ENCODE results near the gene TULP4.
"Not testable (repeated sequence)": the region's sequence is repeated elsewhere in the genome, so short reads cannot be mapped to it uniquely, and the experiment has no call there.

The TULP4 gene

DNA sequence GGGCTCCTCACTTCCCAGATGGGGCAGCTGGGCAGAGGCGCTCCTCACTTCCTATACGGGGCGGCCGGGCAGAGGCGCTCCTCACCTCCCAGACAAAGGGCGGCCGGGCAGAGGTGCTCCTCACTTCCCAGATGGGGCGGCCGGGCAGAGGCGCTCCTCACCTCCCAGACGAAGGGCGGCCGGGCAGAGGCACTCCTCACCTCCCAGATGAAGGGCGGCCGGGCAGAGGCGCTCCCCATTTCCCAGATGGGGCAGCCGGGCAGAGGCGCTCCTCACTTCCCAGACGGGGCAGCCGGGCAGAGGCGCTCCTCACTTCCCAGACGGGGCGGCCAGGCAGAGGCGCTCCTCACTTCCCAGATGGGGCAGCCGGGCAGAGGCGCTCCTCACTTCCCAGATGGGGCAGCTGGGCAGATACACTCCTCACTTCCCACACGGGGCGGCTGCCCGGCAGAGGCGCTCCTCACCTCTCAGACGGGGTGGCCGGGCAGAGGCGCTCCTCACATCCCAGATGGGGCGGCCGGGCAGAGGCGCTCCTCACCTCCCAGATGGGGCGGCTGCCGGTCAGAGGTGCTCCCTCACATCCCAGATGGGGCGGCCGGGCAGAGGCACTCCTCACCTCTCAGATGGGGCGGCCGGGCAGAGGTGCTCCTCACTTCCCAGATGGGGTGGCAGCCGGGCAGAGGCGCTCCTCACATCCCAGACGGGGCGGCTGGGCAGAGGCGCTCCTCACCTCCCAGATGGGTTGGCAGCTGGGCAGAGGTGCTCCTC is 36.7 kb downstream of the TULP4 start:
- not testable (repeated sequence) for H3K4me3 ChIP-seq (ENCODE audit: low read length); H3K36me3 ChIP-seq (ENCODE audit: control insufficient read depth, insufficient read depth, low read length, severe bottlenecking); H3K4me1 ChIP-seq (ENCODE audit: control insufficient read depth, insufficient read depth, low read length); H3K9ac ChIP-seq (ENCODE audit: low read length); H3K27me3 ChIP-seq (replicated peaks; ENCODE audit: control insufficient read depth, insufficient read depth, low read length); H3K9me3 ChIP-seq (ENCODE audit: control insufficient read depth, low read length); DNase-seq (ENCODE audit: low read depth)

DNA sequence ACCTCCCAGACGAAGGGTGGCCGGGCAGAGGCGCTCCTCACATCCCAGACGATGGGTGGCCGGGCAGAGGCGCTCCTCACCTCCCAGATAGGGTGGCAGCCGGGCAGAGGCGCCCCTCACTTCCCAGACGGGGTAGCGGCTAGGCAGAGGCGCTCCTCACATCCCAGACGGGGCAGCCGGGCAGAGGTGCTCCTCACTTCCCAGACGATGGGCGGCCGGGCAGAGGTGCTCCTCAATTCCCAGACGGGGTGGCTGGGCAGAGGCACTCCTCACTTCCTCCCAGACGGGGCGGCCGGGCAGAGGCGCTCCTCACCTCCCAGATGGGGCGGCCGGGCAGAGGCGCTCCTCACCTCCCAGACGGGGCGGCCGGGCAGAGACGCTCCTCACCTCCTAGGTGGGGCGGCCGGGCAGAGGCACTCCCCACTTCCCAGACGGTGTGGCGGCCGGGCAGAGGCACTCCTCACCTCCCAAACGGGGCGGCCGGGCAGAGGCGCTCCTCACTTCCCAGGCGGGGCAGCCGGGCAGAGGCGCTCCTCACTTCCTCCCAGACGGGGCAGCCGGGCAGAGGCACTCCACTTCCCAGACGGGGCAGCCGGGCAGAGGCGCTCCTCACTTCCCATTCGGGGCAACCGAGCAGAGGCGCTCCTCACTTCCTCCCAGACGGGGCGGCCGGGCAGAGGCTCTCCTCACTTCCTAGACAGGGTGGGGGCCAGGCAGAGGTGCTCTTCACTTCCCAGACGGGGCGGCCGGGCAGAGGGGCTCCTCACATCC is 37.4 kb downstream of the TULP4 start:
- not testable (repeated sequence) for H3K4me3 ChIP-seq (ENCODE audit: low read length); H3K27me3 ChIP-seq (replicated peaks; ENCODE audit: control insufficient read depth, insufficient read depth, low read length); H3K9me3 ChIP-seq (ENCODE audit: control insufficient read depth, low read length); DNase-seq (ENCODE audit: low read depth); H3K36me3 ChIP-seq (ENCODE audit: control insufficient read depth, insufficient read depth, low read length, severe bottlenecking); H3K4me1 ChIP-seq (ENCODE audit: control insufficient read depth, insufficient read depth, low read length); H3K9ac ChIP-seq (ENCODE audit: low read length)

- H3K4me1 ChIP-seq (ENCODE audit: control insufficient read depth, insufficient read depth, low read length); DNase-seq (ENCODE audit: low read depth); H3K4me3 ChIP-seq (ENCODE audit: low read length); H3K27me3 ChIP-seq (replicated peaks; ENCODE audit: control insufficient read depth, insufficient read depth, low read length); H3K9ac ChIP-seq (ENCODE audit: low read length); H3K36me3 ChIP-seq (ENCODE audit: control insufficient read depth, insufficient read depth, low read length, severe bottlenecking); H3K9me3 ChIP-seq (ENCODE audit: control insufficient read depth, low read length): not testable (repeated sequence)
These were observed 38.5 kb downstream of the TULP4 start for GRCh38 chr6:158350731-158351130.

DNA sequence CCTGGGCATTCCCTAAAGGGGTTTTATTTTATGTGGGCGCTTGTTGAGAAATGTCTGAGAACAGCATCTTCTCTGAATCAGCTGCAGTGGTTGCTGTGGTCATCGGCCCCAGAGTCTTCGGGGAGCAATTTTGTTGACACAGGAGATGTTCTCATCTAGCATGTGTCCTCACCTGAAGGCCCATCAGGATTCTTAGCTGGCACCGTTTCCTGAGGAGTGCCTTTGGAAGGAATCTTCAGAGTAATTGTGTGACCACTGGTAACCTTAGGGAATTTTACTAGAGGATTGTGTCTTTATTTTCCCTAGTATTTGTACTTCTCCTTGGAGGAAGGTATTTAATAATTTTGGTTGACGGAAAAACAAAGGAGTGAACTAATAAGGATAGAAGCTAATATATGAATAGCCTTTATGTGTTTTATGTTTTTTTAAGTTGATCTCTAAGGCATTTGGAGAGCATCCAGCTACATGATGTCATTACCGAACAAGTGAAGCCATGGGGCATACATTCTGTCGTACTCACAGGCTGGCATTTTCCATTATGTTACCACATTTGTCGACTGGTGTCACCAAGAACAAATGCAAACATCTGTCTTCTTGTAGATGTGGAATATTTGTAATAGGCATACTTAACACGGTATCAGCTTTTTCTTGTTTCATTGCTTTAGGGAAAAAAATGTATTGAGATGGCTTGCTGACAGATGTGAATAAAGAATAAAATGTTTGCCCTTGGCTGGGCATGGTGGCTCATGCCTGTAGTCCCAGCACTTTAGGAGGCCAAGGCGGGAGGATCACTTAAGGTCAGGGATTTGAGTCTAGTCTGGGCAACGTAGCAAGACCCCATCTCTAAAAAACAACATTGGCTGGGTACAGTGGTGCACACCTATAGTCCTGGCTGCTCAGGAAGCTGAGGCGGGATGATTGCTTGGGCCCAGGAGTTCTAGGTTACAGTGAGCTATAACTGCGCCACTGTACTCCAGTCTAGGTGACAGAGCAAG is 41.9 kb downstream of the TULP4 start:
- no peaks in the 10 kb centered on the region for H3K4me1 ChIP-seq (ENCODE audit: control insufficient read depth, insufficient read depth, low read length)
- H3K36me3 ChIP-seq (ENCODE audit: control insufficient read depth, insufficient read depth, low read length, severe bottlenecking), result no peaks in the 10 kb centered on the region
- H3K9me3 ChIP-seq (ENCODE audit: control insufficient read depth, low read length), result no peaks in the 10 kb centered on the region
- no peak overlapping the region for H3K4me3 ChIP-seq (ENCODE audit: low read length)
- DNase-seq (ENCODE audit: low read depth), result peak; percentile 36
- no peak overlapping the region for H3K9ac ChIP-seq (ENCODE audit: low read length)
- no peaks in the 10 kb centered on the region for H3K27me3 ChIP-seq (replicated peaks; ENCODE audit: control insufficient read depth, insufficient read depth, low read length)

DNA sequence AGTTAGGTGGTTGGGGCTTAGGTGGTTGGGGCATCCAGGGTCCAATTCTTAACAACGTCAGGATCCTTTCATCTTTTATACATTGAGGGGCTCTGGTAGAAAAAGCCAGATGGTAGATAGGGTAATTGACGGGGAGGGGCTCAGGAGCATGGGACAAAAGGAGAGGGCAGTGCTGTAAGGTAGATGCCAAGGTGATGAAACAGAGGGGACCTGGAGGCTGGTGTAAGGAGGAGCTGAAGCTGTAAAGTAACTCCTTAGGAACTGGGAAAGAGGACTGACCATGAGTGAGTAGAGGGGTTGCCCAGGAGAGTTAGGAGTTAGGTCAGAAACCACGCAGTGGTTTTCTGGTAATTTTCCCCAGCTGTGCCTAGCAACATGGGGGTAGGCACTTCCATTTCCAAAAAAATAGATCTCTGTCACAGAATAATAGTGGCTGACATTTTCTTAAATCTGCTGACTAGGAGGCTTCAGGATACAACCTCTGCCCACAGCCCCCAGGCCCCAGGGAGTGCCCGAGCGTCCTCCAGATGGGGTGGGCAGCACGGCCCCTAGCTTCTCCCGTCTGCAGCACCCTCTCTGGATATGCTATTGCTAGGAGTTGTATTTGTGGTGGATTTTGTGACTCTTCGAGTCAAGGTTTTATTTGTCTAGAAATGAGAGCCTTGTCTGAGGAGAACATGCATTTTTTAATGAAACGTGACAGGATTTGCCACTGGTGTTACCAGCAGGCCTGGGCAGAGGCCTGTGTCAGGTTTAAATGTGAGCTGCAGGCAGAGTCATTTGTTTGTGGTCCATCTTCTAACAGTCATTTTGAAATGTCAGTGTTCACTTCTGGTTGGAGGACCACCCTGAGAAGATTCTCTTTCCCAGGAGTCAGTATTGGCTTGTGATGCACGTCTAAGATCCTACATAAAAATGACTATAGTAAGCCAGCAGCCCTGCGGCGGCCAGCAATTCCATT is 44.6 kb downstream of the TULP4 start:
- Histone ChIP-seq H3K36me3 (ENCODE audit: control insufficient read depth, insufficient read depth, low read length, severe bottlenecking) (no peaks in the 10 kb centered on the region), H3K9me3 (ENCODE audit: control insufficient read depth, low read length) (no peaks in the 10 kb centered on the region), H3K9ac (ENCODE audit: low read length) (no peak overlapping the region), H3K27me3 (replicated peaks; ENCODE audit: control insufficient read depth, insufficient read depth, low read length) (no peaks in the 10 kb centered on the region), H3K4me1 (ENCODE audit: control insufficient read depth, insufficient read depth, low read length) (peaks cover 2% of the 10 kb centered on the region), H3K4me3 (ENCODE audit: low read length) (no peak overlapping the region)
- DNase-seq (ENCODE audit: low read depth), result no peak

DNA sequence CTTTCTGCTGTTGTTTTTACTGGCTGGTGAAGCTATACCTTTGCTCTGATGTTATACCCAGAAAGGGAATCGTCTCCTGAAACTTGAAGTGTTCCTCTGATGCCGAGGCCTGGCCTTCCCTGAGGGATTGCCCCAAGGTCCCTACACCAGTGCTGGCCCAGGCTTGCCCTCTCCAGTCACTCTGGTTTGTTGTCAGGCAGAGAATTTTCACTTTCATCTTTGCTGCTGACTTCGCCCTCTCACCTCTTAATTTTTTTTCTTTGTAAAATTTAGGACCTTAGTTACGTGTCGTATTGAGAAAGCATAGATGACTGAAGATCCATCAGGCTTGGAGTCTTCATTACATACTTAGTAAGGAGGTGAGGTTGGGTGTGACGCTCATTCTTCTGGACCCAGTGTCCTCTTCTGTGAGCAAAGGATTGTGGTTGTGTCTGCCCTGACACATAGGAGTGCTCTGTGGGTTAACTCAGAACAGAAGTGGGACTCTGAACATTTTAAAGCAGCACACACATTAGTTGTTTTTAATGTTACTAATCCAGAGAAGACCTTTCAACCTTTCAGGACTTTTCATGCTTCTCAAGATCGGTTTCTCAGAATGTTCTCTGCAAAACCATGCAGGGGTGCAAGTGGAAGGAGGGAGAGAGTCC is 45.4 kb downstream of the TULP4 start:
- H3K9me3 ChIP-seq (ENCODE audit: control insufficient read depth, low read length), result no peaks in the 10 kb centered on the region
- no peaks in the 10 kb centered on the region for H3K36me3 ChIP-seq (ENCODE audit: control insufficient read depth, insufficient read depth, low read length, severe bottlenecking)
- peaks cover 8% of the 10 kb centered on the region for H3K4me1 ChIP-seq (ENCODE audit: control insufficient read depth, insufficient read depth, low read length)
- no peak overlapping the region for H3K9ac ChIP-seq (ENCODE audit: low read length)
- DNase-seq (ENCODE audit: low read depth), result no peak
- H3K27me3 ChIP-seq (replicated peaks; ENCODE audit: control insufficient read depth, insufficient read depth, low read length), result no peaks in the 10 kb centered on the region
- no peak overlapping the region for H3K4me3 ChIP-seq (ENCODE audit: low read length)

GRCh38 chr6:158358450-158359077 is 46.3 kb downstream of the TULP4 start:
- no peaks in the 10 kb centered on the region for H3K9me3 ChIP-seq (ENCODE audit: control insufficient read depth, low read length)
- peaks cover 8% of the 10 kb centered on the region for H3K4me1 ChIP-seq (ENCODE audit: control insufficient read depth, insufficient read depth, low read length)
- H3K36me3 ChIP-seq (ENCODE audit: control insufficient read depth, insufficient read depth, low read length, severe bottlenecking), result no peaks in the 10 kb centered on the region
- no peaks in the 10 kb centered on the region for H3K27me3 ChIP-seq (replicated peaks; ENCODE audit: control insufficient read depth, insufficient read depth, low read length)
- H3K9ac ChIP-seq (ENCODE audit: low read length), result no peak overlapping the region
- no peak overlapping the region for H3K4me3 ChIP-seq (ENCODE audit: low read length)
- DNase-seq (ENCODE audit: low read depth), result no peak

GRCh38 chr6:158361068-158361467 is 48.8 kb downstream of the TULP4 start:
- H3K9ac ChIP-seq (ENCODE audit: low read length), result no peak overlapping the region
- no peak for DNase-seq (ENCODE audit: low read depth)
- H3K36me3 ChIP-seq (ENCODE audit: control insufficient read depth, insufficient read depth, low read length, severe bottlenecking), result no peaks in the 10 kb centered on the region
- no peaks in the 10 kb centered on the region for H3K9me3 ChIP-seq (ENCODE audit: control insufficient read depth, low read length)
- peaks cover 8% of the 10 kb centered on the region for H3K4me1 ChIP-seq (ENCODE audit: control insufficient read depth, insufficient read depth, low read length)
- H3K4me3 ChIP-seq (ENCODE audit: low read length), result no peak overlapping the region
- H3K27me3 ChIP-seq (replicated peaks; ENCODE audit: control insufficient read depth, insufficient read depth, low read length), result no peaks in the 10 kb centered on the region

DNA sequence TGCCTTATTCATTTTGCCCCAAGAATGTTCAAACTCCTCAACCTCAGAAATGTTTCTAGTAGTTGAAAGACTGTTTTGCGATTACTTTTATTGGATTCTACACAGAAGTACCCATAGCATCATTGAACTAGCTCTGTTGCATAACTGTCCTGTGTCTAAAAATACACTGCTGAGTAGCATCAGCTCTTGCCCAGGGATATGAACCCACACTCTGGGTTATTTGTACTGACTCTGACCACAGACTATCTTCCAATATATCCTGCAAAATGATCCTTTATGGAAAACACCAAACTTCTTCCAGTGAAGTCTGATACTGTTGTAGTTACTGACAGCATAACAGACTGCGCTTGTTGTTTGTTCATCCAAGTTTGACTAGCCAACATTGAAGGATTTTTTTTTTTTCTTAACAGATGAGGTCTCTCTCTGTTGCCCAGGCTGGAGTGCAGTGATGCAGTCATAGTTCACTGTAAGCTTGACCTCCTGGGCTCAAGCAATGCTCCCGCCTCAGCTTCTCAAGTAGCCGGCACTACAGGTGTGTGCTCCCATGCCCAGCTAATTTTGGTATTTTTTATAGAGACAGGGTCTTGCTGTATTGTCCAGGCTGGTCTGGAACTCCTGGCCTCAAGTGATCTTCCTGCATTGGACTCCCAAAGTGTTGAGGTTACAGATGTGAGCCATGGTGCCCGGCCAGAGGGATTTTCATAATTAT is 49.9 kb downstream of the TULP4 start:
- Histone ChIP-seq H3K4me1 (ENCODE audit: control insufficient read depth, insufficient read depth, low read length) (peaks cover 8% of the 10 kb centered on the region), H3K9me3 (ENCODE audit: control insufficient read depth, low read length) (no peaks in the 10 kb centered on the region), H3K9ac (ENCODE audit: low read length) (no peak overlapping the region), H3K36me3 (ENCODE audit: control insufficient read depth, insufficient read depth, low read length, severe bottlenecking) (no peaks in the 10 kb centered on the region), H3K4me3 (ENCODE audit: low read length) (no peak overlapping the region), H3K27me3 (replicated peaks; ENCODE audit: control insufficient read depth, insufficient read depth, low read length) (no peaks in the 10 kb centered on the region)
- no peak for DNase-seq (ENCODE audit: low read depth)

Measured in adipocyte (in vitro differentiated cells).